NCI-H1048 (cell line): ENCODE measurements around the gene FOXO1.

Experiments used
- DNase-seq: peaks from one replicate; lab custom pipeline; 2025; lab: John Stamatoyannopoulos, UW

Gene FOXO1

DNA sequence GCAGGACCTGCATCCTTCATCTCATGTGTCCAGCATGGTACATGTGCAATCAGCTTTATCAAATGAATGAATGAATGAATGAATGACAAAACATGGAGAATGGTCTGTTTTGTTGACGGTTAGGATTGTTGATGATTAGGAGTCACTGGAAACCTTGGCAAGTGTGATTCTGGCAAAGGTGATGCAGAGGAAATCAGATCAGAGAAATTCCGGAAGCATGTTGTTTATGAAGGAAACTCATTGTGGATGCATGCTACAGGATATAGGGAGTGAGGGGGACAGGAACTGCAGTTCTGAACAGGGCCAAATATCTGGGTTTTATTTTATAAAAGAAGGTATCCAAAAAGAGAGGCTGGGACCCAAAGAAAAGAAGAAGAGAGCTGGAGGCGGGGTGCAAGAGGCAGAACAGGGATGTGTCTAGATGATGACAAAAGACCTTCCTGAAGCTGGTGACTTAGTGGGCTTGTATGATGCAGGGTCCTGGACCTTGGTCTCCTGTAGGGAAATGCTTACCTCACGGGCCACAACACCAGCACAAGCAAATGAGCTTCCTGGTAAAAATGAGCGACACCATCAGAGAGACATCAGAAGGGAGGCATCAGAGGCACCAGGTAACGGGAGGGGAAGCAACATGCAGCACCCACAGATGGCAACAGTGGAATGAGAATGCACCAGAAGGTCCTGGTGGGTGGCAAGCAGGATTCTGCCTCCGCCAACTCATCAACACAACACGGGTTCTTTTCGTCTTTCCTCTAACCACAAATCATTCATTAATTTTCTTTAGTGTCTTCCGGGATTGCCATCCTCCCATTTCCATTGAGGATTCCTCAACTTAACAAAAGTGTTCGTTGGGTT, 159.6 kb downstream of the FOXO1 start:
- no peak for DNase-seq
